Superior temporal gyrus (tissue), 1 donor: ENCODE results near the gene APOB.

ENCODE experiments used
- DNase-seq: peaks from one replicate; pipeline ENCODE4 v3.0.0-alpha.2; 2016; ENCODE audit errors: extremely low spot score

Gene APOB

DNA sequence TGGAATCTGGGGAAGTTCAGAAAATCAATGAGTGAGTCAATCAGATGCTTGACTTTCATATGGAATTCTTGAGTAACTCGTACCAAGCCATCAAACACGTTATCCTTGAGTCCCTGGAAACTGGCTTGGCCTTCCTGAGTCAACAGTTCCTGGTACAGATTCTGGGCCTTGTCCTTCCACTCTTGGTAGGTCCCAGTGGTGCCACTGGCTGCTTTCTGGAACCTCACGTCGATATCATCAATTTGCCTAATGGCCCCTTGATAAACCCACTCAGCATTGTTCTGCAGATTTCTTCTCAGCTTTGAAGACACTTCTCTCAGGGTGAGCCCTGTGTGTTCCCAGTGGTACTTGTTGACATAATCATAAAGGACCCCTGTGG lies 41.1 kb downstream of the APOB start:
- no peak for DNase-seq

DNA sequence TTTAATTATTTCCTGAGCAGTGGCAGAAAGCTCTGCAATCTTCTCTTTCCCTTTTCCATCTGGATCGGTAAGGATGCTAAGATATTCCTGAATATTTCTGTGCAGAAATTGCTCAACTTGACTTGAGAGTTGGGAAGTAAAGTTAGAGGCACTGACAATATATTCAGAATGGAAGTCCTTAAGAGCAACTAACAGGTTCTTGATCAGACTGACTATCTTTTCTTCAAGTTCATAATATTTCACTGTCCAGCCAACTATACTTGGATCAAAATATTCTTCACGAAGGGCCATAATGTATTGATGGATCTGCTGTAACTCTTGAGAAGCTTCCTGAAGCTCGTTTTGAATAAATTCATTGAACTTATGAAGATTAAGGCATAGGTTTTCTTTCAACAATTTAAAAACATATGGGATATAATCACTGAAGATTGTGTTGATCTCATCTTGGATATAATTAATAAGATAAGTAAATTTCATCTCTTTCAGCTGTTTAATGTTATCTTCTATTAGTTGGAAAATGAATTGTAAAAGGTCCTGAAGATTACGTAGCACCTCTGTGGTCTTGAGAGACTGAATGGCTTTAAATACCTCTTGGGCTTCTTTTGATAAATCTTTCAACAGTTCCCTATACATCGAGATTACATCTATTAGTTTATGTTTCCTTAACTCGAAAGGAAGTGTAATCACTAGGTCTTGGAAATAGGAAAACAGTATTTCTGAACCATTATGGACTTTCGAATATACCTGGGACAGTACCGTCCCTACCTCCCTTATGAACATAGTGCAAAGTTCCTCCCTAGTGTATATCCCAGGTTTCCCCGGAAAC lies 41.7 kb downstream of the APOB start:
- DNase-seq: no peak

DNA sequence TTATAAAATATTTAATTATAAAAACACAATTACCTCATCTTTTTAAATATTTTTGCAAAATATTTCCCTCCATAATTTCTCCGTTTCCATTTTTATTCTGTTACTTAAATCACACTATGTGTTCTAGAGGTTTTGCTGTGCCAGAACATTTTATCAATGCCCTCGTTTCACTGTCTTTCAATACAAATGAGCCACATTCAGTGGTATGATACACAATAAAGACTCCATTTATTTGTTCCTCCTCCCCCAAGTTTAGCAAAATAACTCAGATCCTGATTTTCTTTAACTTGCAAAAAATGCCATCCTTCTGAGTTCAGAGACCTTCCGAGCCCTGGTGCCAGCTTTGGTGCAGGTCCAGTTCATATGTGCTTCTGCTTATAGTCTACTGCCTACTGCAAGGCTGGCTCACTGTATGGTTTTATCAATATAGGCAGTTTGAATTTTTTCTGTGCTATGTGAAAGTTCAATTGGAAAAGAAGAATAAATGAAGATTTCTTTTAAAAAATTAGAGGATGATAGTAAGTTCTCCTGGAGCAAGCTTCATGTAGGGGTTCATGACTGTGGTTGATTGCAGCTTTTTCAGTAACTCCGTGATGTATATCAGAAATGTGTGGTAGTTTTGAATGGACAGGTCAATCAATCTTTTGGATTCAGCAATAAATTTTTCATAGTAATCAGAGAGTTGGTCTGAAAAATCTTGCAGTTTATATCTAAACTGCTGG lies 42.5 kb downstream of the APOB start:
- DNase-seq: no peak

DNA sequence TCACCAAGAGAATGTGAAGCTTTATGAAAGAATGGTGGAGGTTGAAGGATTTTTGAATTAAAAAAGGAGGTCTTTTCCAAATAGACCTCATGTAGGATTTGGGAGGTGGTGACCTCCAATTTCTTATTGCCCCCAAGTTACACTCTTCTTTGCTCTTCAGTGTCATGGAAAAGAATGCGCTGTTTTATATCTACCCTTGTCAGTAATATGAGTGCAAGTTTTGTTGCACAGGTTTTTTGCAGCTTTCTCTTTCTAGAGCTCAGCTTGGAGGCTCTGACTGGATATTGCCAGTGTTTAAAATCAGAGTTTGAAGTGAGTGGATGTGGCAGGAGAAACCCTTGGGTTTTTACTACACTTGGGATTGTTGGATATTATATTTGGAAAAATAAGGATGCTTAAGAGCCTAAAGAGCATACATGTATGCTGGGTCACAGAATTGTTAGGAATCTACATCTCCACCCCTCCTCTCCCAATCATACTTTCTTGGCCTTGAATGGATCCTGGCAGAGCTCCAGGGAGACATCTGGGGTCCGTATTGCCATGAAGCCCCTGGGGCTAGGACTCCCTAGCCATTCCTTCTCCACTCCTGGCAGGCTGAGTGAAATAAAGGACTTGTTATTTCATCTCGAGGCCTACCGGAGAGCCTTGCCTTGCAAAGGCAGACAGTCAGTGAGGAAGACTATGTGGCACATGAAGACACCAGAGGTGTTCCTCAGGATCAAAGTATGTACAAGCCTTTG lies 43.8 kb downstream of the APOB start:
- DNase-seq: no peak

DNA sequence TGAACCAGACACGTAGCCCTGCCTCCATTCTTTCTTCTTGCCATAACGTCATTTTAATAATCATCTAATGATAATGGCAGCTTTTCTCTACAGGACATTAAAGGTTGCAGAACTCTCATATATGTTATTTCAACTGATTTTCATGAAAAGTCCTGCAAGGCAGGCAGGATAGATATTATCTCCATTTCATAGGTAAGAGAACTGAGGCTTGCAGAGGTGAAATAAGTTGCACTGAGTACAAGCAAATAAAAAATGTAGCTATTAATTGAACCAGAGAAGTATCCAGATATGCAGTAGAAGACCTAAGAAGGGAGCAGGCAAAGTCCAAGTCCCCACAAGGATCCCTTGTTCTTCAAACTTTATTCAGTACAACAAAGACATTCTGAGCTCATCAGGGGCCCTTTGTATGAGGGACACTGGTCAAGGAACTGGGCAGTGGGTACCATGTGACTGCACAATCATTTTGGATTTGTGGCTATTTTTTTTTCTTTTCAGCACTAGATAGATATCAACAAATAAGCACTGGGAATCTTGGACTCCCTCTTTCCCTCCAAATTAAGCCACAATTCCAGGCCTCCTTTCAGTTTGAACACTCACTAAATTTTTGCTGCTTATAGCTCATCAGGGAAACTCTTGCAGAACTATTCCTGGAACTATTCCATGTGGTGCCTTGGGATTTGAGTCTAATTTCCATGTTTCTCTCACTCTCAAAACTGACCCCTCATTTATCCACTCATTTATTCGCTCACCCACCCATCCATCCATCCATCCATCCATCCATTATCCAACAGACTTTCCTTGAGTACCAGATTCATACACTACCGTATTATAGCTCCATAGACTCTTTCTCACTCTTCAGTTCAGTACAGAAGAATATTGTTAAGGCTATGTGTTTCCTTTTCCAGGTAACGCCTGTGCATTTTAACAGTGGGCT lies 44.6 kb downstream of the APOB start:
- no peak for DNase-seq

DNA sequence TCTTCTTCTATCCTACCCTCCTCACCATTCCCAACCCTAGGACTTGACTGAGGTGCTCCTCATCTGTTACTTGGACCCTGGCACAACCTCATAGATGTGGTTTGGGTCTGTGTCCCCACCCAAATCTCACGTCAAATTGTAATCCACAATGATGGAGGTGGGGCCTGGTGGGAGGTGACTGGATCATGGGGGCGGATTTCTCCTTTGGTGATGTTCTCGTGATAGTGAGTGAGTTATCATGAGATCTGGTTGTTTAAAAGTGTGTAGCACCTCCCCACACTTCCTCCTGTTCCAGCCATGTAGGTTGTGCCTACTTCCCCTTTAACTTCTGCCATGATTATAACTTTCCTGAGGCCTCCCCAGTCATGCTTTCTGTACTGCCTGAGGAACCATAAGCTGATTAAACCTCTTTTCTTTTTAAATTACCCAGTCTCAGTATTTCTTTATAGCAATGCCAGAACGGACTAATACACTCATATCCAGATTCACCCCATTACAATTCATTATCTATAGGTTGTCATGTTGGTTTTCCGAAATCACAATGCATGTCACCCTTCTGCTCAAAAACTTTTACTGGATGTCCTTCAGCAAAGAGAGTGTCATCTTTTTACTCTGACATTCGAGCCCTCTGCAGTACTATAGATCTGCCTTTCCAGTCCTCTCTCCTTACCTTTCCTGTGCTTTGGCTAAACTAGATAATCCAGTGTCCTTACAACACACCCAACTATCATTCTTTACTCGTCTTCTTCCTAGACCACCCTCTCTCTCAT lies 45.7 kb downstream of the APOB start:
- no peak for DNase-seq

DNA sequence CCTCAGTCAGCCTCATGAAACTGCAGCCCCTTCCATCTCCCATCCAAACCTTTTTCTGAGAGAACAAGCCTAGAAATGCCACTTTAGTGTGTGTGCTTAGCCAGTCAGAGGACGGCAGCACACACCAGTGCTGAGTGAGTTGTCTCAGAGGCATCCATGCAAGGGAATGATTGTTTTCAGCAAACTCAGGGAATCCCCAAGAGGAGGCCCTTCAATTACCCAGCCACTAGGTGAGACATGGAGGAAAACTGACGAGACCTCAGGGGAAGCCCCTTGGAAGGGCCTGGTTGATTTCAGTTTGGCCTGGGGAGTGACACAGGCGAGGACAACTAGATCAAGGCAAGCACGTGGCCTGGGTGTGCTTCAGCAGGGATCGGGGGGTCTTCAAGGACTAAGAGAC lies 49.7 kb downstream of the APOB start:
- DNase-seq: no peak

DNA sequence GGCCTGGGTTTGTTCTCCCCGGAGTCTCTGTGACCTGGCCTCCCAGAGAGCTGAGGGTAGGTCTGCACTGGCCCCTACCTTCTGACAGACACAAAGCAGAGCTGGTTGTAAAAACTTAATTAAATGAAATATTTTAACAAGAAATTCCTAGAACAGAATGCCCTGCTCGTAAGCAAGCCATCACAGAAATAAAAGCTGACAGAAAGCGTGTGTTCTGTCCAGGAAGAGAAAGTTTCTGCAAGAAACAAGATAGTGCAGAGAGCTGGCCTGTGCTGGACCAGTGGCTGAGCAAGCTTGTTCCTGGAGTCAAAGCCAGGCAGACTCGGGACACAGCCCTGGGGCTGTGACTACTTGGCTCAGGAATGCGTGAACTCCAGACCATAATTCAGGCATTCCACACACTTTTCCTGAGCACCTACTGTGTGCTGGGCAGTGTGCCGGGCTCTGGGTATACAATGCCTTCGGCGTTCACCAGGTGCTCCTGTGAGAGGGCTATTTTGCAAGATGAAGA lies 51.6 kb downstream of the APOB start:
- no peak for DNase-seq

DNA sequence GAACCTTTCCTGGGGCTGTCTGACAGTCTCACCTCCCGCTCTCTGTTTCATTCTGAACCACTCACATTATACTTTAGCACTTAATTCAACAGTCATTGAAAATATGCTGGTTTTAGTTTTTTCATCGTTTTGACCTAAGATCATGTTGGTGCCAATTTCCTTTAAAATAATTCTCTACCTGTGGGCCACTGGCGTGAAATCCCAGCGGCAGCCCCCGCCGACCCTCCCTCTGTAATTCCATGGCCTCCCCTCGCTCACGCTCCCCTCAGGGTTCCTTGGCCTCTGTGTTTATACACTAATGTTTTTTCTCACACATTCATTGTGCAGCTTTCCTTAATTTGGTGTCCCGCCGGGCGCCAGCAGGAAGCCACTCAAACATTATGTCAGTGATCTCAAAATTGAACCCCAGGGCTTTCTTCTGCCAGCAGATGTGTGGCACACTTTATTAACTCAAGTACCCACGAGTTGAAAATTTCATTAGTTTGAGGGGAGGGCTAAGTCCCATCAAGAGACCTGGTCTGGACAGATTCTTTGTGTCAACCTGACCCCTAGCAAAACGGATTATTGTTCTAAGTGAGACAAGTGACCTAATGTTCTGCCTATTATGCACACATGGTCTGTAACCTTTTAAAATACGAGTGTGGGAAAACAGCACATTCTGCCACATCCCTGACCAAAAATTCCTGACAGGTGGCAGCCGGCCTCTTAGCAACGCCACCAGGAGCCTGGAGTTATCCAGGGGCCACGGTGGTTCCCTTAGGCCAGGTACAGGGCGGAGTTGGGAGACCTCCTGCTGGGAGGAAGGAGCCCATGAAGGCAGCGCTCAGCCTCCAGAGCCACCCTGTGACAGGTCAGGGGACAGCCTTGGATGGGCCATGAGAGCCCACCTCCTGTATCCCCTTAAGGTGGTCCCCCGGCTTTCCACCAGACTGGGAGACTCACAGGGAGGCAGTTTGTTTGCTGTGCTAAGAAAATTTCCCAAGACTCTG lies 53.1 kb downstream of the APOB start:
- DNase-seq: no peak

DNA sequence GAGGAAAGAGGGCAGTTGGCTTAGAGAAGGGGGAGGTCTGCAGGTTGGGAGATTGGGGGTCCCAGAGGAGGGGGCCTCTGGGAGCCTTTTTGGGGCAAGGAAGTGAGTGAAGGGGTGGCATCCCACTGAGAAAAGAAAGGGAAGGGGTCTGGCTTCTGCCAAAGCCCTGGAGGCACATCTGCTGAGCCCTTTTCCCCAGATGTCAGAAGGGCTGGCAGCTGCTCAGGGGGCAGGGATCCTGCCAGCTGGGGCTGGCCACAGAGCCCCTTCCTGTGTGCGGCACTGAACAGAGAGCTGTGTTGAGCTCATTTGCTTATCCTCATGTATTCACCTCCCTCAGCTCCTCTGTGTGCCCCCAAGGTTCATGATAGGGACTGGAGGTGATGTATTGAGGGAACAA lies 54.5 kb downstream of the APOB start:
- DNase-seq: no peak

DNA sequence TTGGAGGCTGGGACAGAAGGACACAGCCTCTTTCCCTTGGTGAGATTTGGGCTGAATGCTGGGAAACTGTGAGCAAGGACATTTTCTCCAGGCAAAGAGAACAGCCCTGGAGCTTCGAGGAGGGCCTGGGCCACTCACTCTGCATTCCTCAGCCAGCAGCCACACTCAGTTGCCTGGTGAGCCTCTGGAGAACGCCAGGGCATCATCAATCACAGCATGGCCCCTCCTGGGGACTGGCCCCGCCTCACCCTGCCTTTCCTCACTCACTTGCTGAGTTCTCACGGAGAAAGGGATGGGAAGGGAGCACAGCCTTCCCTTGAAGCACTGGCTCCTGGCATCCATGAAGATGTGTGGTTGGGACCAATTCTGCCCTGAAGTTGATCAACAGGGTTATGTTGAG lies 55.0 kb downstream of the APOB start:
- DNase-seq: no peak

DNA sequence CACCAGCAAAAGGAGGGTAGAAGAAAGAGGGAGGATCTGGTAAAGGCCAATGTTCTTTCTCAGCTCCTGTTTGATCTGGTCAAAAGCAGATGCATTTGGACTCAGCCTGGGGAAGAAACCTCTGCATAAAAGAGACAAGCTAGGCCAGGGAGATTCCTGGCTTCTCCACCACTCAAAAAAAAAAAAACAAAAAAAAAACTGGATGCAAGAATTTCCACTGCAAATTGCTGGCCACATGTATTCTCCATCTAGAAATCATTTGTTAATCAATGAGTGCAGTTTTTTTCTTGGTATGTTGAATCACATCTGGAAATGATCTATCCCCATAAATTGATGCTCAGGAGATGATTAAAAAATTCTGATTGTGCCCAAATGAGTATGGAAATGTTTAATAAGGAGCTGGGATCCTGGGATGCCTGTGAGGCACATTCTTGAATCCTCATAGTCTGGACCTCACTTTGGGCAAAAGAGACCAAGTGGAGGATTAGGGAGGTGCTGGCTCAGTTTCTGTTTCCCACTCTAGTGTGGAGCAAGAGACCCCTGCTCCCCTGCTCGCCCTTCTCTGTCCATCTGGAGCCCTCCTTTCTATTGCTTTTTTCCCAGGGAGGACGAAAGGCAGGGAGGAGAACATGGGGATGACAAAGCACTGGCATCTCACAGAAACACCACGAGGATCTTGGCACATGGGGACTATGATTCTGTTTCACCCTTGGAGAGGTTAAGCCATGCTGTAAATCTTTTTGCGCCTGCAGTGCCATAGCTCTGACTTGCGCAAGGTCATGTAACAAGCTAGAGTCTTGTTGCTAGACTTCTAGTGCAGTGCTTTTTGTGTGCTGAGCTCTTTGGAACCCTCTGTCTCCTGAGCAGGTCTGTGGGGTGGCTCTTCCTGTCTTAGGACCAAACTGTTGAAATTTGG lies 57.6 kb downstream of the APOB start:
- no peak for DNase-seq

DNA sequence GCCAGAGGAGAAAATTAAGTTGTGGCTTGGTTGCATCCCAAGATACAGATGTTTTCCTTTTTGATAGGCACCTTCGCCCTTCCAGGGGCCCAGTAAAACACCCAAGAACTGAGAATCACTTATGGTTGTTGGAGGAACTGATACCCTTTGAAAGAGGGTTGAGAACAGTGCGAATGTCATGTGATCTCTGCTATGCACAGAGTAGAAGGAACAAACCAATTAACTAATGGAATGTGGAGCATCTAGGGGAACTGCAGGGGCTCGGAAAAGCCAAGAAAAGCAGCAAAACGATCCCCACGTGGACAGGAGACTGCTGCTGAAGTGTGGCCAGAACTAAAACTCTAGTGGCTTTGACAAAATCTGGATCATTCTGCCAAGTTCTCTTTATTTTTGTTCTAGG lies 58.8 kb downstream of the APOB start:
- no peak for DNase-seq

DNA sequence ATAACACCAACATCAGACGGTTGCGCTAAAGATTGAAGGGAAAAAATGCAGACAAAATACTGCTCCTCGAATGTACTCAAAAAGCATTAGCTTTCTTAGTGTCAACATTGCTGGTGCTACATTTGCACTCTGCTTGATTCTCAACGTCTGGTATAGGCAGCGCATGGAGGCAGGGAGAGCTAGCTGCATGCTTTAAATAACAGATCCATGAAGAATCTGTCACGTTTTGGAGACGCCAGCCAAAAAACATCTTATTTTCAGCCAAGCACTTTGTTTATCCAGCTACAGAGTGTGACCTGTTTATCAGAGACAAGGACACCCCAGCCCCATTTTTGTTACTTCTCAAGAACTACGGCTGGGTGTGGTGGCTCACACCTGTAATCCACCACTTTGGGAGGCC lies 59.5 kb downstream of the APOB start:
- DNase-seq: no peak

DNA sequence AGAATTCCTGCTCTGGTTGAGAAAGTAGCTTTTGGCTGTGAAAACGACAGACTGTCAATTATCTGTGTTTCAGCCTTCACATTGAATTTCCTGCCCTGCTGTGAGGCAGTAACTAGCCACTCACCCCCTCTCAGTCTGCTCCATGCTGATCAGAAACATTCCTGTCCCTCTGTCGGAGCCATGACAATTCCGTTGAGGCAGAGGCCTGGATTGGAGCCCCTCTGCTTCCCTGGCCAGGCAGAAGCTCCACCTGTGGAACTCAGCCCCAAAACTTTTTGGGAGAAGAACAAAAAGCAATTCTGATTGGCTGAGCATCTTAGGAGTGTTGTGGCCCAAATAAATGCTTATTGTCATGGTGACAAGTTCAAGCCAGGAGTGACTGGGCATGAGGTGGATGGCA lies 60.0 kb downstream of the APOB start:
- no peak for DNase-seq

DNA sequence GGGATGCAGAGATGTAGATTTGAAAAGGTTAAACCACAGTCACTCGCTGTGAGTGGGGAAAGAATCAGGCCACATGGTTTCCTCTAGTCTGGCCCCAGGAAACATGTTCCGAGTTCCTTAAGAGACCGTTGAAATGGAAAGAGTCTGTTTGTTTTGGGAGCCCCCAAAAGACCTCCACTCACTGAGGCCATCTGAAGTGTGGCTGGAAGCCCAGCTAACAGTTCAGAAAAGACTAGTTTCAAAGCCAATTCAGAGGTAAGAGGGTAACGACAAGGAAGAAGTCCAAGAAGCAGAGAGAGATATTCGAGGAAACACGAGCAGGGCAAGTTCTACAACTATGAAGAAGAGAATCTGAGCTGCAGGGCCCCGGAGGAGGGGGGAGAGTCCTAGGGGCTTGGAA lies 61.0 kb downstream of the APOB start:
- no peak for DNase-seq

DNA sequence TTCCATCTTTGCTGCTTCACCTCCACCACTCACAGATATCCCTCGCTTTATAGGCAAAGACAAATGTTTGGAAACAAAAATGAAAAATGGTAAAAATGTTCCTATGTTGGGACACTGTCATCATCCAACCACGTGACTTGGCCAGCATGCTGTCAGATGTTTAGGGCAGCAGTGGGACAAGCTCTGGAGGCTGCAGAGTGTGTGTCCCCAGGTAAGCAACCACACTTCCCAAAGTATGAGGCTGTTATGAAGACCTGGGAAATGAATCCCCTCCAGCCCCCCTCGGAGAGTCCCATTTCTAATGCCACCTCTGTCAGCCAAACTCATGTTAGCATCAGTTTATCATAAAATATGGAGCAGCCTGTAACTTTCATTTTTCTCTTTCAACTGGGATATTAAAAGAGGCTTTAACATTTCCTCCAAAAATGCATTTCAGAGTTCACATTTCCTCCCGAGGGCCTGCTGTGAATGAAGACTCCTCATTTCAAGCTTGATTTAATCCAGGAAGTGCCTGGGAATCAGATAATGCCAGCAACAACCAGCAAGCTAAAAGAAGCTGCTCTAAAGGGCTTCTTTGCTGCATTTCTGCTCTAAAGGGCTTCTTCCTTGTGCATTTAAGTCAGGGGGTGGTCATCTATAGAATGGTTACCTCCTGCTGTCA lies 66.2 kb downstream of the APOB start:
- DNase-seq: no peak

DNA sequence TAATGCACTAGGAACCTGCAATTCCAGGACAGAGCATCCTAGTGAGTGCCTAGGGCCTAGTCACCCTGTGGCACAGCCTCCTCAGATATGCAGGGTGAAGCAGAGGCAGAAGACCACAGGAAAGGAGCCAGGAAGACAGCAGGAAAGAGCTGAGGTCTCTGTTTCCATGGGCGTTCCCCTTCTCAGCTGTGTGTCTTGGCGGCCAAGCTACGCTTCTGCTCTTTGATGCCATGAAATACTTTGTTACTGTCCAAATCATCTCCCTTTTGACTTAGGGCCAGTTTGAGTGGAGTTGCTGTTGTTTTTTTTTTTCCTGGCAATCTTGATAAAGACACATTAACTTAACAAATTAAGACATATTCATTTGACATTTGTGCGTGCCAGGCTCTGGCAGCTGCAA lies 67.3 kb downstream of the APOB start:
- no peak for DNase-seq
